ENCODE data around the gene COL12A1.

Gene COL12A1

DNA sequence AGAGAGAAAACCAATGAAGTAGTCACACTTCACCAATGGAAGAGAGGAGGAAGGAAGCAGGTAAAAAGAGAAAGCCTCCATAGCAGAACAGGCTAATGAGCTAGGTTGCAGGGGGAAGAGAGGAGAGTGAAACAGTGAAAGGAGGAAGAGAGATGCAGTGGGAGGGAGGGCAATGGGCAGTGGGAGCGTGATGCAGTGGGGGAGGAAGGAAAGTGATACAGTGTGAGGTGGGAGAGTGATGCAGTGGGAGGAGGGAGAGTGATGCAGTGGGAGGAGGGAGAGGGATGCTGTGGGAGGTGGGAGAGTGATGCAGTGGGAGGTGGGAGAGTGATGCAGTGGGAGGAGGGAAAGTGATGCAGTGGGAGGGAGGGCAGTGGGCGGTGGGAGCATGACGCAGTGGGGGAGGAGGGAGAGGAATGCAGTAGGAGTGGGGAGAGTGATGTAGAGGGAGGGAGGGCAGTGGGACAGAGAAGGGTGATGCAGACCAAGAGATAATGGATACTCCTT lies 29.7 kb downstream of the COL12A1 start:
- no peak for DNase-seq

DNA sequence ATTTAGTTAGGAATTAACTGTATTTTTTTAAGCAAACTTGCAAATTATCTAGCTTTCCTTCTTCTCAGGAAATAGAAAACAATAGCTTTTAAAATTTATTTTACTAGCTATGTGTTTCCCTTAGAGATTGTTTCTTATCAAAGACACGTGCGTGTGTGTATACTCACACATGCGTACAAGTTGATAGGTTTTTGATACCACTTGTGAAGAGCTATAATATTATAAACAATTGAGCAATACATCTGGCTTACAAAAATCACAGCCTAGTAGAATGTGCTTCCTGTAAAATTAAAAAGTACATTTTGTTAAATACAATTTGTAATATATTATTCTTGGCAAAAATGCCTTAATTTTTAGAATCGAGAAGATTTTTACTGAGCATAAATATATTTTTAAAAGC lies 33.9 kb downstream of the COL12A1 start:
- DNase-seq, result no peak

DNA sequence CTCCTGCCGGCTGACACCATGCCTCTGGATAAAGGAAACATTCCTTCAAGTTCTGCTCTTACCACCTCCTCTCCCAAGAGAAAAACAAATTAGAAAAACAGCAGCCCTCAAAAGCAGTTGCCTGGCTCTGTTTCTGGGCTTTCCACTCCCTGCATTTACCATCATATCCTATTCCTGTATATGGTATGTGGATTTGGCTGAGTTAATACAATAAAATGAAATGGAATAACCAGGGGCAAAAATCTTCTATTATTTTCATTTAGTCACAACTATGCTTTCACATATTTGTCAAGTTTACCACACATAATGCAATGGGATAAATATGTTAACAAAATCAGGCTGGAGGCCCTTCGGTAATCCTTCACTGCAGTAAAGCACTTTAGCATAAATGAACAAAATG lies 34.3 kb downstream of the COL12A1 start:
- DNase-seq, result no peak

DNA sequence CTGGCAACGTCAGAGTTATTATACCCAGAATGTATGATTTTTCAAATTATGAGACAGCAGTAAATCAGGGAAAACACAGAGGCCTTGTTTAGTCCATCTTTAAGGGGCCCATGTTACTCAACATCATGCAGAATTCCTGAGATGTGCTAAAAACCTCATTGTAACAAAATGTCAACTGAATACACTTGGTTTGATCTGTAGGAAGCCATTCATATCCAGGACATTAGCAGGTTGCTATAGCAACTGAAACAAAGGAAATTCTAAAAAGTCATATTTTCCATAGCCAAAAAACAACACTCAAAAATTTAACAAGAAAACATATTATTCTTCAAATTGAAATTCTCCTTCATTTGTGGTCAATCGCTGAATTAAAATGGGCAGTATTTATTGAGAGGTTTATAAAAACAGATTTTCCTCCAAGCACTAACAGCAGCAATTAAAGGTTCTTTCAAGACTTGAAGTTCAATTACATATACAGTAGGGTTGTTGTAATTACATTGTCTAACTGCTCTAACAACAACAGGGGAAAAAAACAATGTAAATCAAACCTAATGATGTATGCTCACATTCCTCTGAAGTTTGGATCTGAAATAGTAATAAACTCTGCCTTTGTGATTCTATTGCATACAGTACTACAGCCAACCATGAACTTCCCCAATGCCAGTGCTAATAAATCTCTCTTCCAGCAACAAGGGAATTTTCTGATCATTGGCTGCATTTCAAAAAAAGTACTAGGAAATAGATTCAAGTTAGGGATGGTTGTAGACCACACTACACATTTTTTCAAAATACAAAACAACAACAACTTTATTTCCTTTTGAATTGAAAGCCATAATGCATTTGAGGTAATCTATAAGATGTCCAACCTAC lies 34.9 kb downstream of the COL12A1 start:
- DNase-seq, result no peak

DNA sequence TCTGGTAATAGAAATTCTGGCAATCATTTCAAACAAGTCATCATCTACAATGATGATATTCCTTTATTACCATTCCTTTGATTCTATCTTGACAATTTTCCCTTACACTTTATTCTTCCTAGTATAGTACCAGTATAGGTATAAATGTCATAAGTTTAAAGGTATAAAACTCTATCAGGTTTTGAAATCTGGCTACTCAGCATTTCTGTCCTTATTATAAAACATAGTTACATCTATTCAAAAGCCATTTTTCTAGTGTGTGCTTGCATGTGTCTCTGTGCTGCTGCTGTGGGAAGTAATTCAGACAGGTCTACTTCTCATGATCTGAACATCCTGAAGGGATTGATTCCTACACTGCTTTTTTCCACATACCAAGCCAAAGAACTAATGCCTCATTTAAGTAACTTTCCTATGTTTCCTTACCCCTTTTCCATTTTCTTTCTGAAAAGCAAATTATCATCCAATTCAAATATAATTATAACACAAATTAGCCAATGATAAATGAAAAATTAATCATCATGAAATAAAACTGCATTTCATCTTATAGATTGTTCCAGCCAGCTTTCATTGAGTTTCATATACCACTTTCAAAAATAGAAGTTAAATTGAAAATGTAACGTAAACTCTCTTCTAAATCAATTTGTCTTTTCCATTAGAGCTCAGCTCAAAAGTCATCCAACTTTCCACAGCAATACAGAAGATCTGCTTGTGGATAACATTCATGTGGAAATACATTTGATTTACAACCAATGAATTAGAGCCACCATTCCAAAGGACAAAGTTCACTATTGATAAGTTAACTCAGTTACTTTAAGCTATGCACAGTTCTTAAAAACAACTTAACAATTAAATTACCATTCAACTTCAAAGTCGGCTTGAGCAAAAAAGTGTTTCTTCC lies 35.9 kb downstream of the COL12A1 start:
- DNase-seq, result no peak

DNA sequence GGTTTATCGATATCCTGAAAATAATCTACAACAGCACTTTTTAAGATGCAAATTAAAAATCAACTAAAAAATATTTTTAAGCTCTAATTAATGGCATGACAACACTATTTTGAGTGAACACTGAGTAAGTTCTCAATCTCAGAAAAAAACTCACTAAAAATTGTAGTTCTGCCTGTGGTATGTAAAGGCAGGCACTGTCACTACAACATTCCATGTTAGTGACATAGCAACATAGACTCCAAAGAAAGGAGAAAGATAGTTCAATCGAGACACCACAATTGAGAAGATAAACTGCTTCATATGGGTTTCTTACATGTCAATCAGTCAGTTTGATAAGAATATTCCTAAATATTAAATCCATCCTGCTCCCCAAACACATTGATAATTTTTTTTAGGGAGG lies 38.0 kb downstream of the COL12A1 start:
- DNase-seq, result no peak

DNA sequence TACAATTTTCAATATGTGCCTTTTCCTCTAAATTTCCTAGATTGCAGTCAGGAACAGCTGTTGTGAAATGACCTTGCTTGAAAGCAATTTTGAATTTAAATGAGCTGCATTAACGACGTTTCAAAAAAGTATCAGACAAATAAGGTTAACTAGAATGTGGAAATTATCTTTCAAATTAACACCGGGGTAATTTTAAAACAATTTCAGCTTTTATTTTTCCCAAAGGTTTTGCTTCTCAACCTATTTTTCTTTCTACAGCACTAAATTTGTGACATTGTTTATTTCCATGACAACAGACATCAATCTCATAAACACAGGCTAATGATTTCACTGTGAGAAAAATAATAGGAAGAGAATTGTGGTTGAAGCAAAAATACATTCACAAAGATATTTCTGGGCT lies 38.5 kb downstream of the COL12A1 start:
- DNase-seq, result no peak

DNA sequence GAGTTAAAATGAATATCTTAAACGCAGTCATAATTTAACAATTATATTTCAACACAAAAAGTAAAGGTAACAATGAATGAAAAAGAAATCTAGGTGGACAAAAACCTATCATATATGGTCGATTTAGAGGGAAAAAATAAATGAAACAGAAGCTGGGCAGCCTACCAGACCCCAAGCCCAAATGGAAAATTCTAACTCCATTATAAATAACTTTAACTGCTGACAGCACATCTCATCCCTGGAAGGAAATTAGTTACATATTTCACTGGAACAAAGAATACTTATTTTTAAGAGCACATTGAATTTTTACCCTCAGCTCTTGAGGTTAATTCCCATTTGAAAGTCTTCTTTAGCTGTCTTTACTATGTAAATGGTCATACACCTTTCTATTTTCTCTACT lies 39.1 kb downstream of the COL12A1 start:
- no peak for DNase-seq

DNA sequence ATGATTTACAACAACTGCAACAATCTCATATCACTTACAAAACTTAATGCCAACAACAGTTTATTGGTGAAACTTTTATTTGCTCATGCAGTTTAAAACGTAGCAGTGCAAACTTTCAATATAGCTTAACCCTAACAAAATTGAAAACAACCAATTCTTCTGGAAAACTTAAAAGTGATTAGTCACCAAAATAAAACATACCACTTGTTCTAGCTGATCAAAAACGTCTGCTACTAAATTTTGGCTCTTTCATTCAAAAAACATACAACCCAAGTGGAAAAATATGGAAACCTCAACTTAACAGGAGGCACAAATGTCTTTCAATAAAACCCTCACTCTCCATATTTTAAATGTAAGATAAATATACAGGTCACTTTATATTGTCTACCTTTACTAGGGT lies 39.6 kb downstream of the COL12A1 start:
- DNase-seq, result no peak

DNA sequence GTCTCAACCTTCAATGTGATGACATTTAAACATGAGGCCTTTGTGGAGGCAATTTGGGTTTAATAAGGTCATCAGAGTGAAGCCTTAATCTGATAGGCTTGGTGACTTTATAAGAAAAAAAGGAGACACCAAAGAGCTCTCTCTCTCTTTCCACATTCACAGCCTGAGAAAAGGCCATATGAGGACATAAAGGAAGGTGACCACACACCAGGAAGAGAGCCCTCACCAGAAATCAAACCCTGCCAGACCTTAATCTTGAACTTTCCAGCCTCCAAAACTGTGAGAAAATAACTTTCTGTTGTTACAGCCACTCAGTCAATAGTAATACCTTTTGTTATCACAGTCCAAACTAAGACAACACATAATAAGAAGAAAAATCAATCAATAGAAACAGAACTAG lies 47.7 kb downstream of the COL12A1 start:
- no peak for DNase-seq

DNA sequence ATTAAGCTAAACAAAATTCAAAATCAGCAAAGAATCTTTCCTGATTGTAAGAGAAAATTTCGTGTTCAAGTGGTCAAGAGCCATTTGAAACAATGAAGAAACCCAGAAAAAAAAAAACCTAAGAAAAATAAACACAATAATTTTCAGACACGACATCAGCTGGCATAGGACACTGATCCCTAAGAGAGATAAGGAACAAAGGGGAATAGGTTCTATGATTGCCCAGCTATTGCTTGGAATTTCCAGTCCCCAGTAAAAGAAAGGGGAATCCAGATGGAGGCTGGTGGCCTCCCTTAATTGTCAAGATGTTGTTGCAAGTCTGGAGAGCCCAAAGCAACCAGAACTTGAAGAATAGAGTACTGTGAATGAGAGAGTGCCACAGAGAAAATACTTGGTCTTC lies 48.5 kb downstream of the COL12A1 start:
- no peak for DNase-seq

DNA sequence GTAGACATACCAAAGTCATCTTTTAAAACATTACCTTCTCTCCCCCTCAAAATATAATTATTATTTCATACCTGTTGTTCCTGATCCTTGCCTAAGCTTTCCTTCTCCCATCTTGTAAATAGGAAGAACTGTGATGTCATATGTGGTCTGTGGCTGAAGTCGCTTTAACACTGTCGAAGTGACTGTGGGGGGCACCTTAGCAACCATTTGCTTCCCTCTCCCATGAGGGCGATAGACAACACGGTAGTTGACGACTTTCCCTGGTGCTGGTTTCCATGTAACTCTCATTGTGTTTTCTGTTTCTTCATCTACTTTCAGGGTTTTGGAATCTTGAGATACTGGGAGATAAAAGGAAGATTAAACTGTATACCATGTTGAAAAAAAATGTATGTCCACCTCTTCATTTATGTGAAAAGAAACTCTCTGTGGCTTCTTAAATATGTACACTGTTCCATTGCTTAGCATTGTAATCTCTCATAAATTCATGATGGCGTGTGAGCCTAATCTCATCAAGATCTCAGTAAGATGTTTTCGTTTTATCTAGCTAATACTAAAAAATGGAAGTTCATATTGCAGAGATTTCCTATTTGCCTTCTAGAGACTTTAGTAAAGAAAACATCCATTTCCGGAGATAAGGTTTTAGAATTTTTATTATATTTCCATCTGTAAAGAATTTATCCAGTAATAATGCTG lies 49.5 kb downstream of the COL12A1 start:
- no peak for DNase-seq

DNA sequence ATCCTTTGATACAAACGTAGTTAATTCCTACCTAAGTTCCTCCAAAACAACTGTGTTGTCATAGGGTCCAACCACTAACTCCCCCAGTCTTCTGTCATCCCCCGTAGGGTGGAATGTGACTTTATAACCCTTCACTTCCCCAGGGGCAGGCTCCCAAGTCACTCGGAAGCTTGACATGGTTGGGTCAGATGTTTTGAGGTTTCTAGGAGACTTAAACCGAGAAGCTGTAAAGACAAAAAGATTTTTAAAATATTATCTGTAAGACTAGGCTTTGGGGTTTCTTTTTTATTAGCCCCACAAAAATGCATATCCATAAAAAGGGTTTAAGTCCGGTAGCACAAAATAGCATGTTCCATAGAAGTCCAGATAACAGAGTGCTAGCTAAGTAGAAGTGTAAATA lies 50.2 kb downstream of the COL12A1 start:
- DNase-seq, result no peak

DNA sequence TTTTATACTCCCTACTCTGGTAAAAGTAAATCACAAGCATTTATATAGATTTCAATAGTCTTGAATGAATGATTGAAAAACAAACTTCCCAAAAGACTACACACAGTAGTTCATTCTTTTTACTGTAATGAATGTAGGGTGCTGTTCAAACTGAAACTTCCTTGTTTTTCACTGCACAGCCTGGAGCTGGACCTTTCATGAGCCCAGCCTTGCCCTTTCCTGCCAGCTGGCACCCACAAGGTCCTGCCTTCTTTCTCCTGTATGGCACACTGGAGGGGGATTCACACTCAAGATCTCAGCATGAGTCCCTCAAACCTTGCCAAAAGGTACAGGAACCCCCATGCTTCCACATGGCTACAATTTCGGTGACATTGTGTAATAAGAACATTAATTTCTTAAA lies 50.9 kb downstream of the COL12A1 start:
- no peak for DNase-seq

DNA sequence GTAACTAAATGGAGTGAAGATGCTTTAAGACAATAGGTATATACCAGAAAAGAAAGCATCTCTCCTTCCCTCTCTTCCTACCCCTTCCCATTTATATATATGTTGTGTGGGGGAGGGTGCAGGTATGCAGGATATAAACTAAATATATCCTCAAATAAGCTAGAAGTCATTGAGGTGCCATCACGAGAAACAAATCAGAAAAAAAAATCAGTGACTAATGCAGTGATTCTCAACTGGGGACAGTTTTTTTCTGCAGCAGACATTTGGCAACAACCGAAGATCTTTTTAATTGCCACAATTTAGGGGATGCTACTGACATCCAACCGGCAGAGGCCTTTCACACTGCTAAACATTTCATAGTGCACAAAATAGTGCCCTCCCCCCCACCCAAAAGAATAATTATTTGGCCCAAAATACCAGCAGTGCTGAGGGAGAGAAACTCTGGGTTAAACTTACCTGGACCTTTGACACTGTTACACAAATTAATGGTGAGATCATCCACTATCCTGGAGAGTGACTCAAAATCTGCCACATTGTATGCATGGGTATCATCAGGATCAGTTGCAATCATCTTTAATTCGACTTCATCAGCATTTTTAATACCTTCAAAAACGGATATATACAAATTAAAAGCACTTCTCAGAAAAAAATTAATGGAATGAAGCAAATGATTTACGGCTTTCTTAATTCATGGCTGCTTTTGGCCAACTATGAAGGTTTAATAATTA lies 55.0 kb downstream of the COL12A1 start:
- DNase-seq, result no peak

DNA sequence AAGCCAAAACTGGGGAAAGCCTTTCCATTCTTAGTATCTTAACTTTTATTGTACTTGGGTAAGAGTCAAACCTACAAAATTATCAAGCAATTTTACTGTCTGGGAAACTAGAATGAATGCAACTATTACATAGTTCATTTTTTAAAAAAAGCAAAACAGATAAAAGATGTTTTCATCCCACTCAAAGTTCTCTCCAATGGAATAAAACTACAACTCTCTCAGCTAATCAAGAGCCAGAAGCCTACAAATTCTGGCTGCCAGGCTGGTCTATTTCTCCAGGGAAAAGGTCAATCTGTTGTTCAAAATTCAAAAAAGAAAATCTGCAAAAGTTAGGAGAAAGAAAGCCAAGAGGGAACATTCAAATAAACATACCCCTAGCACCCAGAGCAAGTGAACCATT lies 56.2 kb downstream of the COL12A1 start:
- no peak for DNase-seq

DNA sequence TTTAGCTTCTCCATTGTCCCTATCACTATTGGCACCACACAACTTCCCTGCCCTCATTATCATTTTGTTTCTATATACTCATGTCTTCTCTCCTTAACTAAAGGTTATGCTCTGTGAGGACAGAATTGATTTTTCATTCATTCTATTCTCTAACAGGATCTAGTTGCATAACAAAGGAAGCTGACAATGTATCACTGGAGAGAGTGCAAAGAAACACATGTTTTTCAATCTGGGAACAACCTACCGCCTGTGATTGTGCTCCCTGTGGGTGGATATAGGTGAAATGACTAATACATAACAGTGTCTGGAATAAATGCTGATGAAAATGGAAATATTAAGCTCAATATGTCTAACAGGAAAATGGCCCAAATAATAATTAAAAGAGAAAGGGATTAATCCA lies 56.6 kb downstream of the COL12A1 start:
- no peak for DNase-seq

DNA sequence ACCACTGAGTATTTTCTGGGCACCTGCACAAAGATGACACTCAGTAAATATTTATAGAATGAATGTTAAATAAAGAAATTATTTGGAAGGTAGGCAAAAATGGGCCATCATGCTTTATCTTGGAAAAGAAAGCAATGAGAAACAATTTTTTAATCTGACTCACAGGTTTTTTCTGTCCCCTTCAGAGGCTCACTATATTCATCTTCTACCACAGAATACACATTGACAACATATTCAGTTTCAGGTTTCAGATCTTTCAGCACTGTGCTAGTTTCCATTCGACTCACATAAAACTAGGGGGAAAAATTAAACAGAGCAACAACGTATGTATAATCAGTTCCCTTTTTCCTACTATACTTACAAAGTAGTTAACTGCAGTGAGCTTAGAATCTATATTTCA lies 58.3 kb downstream of the COL12A1 start:
- DNase-seq, result no peak

DNA sequence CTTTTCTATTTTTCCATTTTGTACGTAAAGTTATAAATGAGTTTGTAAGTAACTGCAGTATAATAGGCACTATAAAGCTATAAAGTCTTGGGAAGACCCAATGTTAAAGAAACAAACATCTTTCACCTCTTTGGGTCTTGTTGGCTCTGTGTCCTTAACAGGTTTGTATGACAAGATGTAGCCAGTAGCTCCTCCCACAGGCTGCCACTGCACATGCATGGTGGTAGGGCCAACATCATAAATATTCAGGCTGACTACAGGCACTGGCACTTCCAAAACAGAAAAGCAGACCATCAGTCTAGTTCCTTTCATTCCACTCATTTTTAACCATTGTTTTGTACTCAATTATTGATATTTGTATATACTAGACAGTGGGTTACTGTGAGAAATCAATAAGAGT lies 59.9 kb downstream of the COL12A1 start:
- DNase-seq, result no peak

DNA sequence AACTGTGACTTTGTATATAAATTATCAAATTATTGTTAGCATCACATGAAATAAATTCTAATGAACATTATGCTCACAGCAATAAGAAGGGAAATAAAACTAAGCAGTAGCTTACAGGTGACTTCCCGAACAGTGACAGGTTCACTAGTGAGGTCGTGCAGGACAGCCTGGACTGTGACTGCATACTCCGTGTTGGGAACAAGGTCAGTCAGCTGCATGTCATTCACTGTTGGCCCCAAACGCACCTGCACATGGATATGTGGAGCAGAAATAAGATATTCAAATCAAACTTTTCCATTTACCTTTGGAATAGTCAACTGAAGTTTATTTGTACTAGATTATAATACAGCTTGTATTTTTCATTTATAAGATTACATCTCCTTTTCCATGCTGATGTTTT lies 60.6 kb downstream of the COL12A1 start:
- DNase-seq, result no peak

DNA sequence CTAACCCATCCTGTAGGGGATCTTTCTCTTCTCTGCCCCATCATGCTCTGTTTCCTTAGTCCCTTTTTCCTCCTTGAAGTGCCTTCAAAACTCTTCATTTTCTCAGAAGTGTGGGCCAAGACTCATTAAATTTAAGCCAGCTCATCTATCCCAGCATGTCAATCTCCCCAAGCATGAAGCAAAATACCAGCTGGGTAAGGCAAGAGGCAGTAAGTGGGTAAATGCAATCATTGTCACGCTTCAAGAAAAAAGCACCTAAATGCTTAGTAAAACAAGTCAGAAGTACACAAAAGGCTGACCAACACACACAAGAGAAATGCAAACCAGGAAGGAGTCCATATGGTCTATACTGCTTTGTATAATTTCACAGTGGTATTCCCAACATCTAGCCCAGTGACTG lies 61.5 kb downstream of the COL12A1 start:
- DNase-seq, result no peak

DNA sequence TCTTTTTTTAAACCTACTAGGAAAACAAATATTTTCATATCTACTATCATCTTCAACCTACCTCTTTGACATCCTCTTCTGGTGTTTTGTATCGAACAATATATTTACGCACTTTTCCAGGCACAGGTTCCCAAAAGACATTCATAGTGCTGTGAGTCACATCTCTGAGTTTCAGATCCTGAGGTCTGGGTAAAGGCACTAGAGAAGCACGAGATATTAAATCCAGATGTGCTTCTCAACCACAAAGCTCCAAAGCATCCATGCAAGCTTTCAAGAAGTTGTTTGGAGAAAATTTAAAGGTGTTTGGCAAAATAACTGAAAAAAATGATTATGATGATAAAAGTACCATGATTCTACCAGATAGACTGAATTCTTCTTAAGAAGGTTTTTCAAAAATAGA lies 62.7 kb downstream of the COL12A1 start:
- no peak for DNase-seq

DNA sequence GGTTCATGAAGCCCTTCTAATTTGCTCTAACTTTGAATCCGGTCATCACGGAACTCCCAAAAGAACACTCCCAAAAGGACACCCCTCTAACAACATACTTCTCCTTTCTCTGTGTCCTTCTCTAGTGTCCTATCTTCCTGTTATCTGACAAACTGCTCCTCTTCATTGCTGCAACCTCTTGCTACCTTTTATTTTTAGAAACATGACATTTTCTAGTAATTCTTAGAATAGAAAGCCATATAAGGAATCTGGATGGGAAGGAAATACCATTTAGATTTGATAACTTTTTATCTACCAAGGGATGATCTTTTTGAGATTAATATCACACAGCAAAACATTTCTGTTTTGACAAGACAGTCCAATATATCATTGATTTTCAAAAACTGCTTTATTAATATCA lies 63.1 kb downstream of the COL12A1 start:
- no peak for DNase-seq

Data from activated CD4-positive, alpha-beta T cell treated with anti-CD3 and anti-CD28 coated beads for 4 hours (primary cell).